HEK293 (cell line): ENCODE data around the gene ADIPOR2.
"Not testable (repeated sequence)": the region's sequence is repeated elsewhere in the genome, so short reads cannot be mapped to it uniquely, and the experiment has no call there.

Experiments used
- HOXA7 ChIP-seq: sonication (generic); formaldehyde crosslinking; IDR thresholded peaks from 2 replicates; pipeline ENCODE4 v1.8.1; 2022; ENCODE audit warnings: missing genetic modification reagents, borderline replicate concordance
- ZNF785 ChIP-seq: fragments of 450-650 bp; formaldehyde crosslinking; IDR thresholded peaks from 2 replicates; pipeline ENCODE4 v1.5.1; 2016; ENCODE audit warnings: missing biosample characterization, missing genetic modification characterization
- ZSCAN30 ChIP-seq: fragments of 450-650 bp; IDR thresholded peaks from 2 replicates; pipeline ENCODE4 v1.5.1; 2018; ENCODE audit warnings: missing biosample characterization, mild to moderate bottlenecking, missing genetic modification characterization, moderate library complexity
- TF ChIP-seq, protein P1 (sequence below): fragments of 450-650 bp; formaldehyde crosslinking; IDR thresholded peaks from 2 replicates; pipeline ENCODE4 v1.5.1; 2016; ENCODE audit warnings: missing biosample characterization, missing genetic modification characterization
- TF ChIP-seq, protein P2 (sequence below): fragments of 450-650 bp; formaldehyde crosslinking; IDR thresholded peaks from 2 replicates; pipeline ENCODE4 v1.5.1; 2016; ENCODE audit warnings: missing biosample characterization, missing genetic modification characterization, borderline replicate concordance

DNA sequence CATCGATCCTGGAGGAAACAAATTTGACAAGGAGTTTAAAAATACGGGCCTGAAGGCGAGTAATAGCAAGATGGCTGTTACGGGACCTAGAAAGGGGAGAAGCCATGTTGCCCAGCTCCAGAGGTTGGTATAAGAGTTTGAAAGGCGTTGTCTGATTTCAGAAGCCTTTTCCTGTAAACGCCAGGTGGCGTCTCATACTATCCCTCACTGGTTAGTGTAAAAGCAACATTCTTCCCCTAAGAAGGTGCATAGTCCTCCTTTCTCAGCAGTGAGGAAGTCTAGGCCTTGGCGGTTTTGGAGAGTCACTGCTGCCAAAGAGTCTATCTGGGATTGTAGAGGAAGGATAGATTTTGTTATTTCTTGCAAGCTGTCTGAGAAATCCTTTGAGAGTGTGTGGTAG lies 20.0 kb downstream of the ADIPOR2 start:
- TF ChIP-seq, protein P1, sequence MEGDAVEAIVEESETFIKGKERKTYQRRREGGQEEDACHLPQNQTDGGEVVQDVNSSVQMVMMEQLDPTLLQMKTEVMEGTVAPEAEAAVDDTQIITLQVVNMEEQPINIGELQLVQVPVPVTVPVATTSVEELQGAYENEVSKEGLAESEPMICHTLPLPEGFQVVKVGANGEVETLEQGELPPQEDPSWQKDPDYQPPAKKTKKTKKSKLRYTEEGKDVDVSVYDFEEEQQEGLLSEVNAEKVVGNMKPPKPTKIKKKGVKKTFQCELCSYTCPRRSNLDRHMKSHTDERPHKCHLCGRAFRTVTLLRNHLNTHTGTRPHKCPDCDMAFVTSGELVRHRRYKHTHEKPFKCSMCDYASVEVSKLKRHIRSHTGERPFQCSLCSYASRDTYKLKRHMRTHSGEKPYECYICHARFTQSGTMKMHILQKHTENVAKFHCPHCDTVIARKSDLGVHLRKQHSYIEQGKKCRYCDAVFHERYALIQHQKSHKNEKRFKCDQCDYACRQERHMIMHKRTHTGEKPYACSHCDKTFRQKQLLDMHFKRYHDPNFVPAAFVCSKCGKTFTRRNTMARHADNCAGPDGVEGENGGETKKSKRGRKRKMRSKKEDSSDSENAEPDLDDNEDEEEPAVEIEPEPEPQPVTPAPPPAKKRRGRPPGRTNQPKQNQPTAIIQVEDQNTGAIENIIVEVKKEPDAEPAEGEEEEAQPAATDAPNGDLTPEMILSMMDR (tag by site-specific recombination) = not testable (repeated sequence)
- TF ChIP-seq HOXA7 (CRISPR knock-in tag); ZNF785 (tag by site-specific recombination); ZSCAN30 (tag by site-specific recombination): not testable (repeated sequence)
- TF ChIP-seq, protein P2, sequence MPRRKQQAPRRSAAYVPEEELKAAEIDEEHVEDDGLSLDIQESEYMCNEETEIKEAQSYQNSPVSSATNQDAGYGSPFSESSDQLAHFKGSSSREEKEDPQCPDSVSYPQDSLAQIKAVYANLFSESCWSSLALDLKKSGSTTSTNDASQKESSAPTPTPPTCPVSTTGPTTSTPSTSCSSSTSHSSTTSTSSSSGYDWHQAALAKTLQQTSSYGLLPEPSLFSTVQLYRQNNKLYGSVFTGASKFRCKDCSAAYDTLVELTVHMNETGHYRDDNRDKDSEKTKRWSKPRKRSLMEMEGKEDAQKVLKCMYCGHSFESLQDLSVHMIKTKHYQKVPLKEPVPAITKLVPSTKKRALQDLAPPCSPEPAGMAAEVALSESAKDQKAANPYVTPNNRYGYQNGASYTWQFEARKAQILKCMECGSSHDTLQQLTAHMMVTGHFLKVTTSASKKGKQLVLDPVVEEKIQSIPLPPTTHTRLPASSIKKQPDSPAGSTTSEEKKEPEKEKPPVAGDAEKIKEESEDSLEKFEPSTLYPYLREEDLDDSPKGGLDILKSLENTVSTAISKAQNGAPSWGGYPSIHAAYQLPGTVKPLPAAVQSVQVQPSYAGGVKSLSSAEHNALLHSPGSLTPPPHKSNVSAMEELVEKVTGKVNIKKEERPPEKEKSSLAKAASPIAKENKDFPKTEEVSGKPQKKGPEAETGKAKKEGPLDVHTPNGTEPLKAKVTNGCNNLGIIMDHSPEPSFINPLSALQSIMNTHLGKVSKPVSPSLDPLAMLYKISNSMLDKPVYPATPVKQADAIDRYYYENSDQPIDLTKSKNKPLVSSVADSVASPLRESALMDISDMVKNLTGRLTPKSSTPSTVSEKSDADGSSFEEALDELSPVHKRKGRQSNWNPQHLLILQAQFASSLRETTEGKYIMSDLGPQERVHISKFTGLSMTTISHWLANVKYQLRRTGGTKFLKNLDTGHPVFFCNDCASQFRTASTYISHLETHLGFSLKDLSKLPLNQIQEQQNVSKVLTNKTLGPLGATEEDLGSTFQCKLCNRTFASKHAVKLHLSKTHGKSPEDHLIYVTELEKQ (tag by site-specific recombination) = not testable (repeated sequence)
